Measurements from ENCODE around the gene PRDM16. TPM values are rescaled to one million over a fixed set of nuclear protein-coding genes. Genes with fewer than 3 reads are reported as not detected.

PRDM16 gene
- total and polyA plus RNA-seq, 2 of the 13 experiments (the other 11 are each of a cell fraction or from before 2014, with no cell fraction given) = 0.15 to 0.81 TPM

DNA sequence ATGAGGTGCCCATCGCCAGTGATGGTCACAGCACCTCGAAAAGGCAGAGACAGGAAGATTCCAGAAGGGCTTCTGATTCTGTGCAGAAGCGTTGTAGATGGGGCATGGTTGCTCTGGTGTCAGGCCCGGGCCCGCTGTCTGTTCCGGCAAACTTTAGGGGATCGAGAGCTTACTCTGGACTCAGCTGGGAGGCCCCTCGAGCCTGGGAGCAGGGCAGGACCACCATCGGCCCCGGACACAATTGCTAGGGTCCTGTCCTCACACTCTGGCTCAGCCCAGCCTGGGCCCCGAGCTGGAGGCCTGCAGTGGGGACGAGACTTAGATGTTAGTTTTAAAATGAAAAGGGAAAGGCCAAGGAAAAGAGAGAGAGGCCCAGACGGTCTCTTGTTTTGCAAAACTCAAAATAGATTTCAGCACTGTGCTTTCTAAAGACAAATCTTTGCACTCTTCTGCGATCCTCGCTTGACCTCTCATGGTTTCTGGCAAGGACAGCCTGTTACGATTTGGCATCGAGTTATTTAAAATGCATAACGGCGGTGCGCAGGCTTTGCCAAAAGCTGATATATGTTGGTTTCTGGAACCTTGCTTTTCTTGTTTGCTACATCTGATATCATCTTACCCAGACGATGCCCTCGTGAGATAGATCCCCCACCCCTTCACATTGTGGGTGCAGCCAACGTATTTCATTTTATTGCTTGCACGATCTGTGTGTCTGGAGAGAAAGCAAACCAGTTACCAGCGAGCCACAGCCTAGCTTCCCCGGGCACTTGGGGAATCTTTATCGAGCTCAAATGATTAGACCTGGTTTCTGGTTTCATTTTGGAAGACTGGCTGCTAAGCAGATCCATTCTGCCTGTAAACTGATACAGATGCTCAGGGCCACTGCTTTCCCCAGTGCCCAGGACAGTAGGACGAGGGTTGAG lies 58.0 kb downstream of the PRDM16 start:
- intact Hi-C loops (cut with micrococcal nuclease; ENCODE audit: unreplicated experiment) (no loop called here), in situ Hi-C loops (cut with HindIII; ENCODE audit: extremely low pct_ligation_motif_present, low pct_unique_long_range_greater_than_20kb) (no loop called here)
- no peak for DNase-seq (ENCODE audit: low spot score)
- FAIRE-seq = no peak
- POLR2A ChIA-PET = interaction anchor here (1.0 kb wide), 1 partner anchor 8 kb away, joined by 4 read pairs; no protein-coding TSS in a partner anchor
- CTCF ChIA-PET (ENCODE audit: low intra/inter-chr PET ratio, low total read pairs) = no interaction called here
- ATAC-seq = no peak
- H3K27ac ChIP-seq (ENCODE audit: extremely low read length, insufficient read depth, low read length) = no peak overlapping the region
- no peak overlapping the region for H3K9ac ChIP-seq (ENCODE audit: insufficient read depth, low read depth, low read length)
- peaks cover 8 to 12% of the 10 kb centered on the region in 2 experiments; a peak in 1 of 5 replicates for H3K27me3 ChIP-seq (ENCODE audit: control insufficient read depth in 1 of 2, insufficient read depth in 2 of 2, low read length in 2 of 2)
- H3K9me3 ChIP-seq (ENCODE audit: low read length) = no peaks in the 10 kb centered on the region
- peaks cover 38% of the 10 kb centered on the region for H3K4me1 ChIP-seq (ENCODE audit: insufficient read depth, low read length)
- no peaks in the 10 kb centered on the region for H3K36me3 ChIP-seq (replicated peaks in 1 of 2; ENCODE audit: control insufficient read depth in 1 of 2, insufficient read depth in 2 of 2, low read length in 2 of 2)
- 60% methylated on average over 22 of the region's 28 CpGs for WGBS (ENCODE audit: low lambda C conversion rate)
- TF ChIP-seq, protein P1, sequence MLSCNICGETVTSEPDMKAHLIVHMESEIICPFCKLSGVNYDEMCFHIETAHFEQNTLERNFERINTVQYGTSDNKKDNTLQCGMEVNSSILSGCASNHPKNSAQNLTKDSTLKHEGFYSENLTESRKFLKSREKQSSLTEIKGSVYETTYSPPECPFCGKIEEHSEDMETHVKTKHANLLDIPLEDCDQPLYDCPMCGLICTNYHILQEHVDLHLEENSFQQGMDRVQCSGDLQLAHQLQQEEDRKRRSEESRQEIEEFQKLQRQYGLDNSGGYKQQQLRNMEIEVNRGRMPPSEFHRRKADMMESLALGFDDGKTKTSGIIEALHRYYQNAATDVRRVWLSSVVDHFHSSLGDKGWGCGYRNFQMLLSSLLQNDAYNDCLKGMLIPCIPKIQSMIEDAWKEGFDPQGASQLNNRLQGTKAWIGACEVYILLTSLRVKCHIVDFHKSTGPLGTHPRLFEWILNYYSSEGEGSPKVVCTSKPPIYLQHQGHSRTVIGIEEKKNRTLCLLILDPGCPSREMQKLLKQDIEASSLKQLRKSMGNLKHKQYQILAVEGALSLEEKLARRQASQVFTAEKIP (CRISPR knock-in tag; IDR thresholded peaks at IDR 0.05; ENCODE audit: borderline replicate concordance) = no peak
- TF ChIP-seq NCOR1 (IDR thresholded peaks at IDR 0.05; ENCODE audit: borderline replicate concordance, low read length) (no peak), ZNF616 (CRISPR knock-in tag; IDR thresholded peaks at IDR 0.05; ENCODE audit: low read depth) (no peak), FOXC1 (CRISPR knock-in tag; IDR thresholded peaks at IDR 0.05; ENCODE audit: borderline replicate concordance) (no peak), SIN3A (IDR thresholded peaks at IDR 0.05; ENCODE audit: borderline replicate concordance, low read depth, low read length) (no peak), GATAD1 (CRISPR knock-in tag; IDR thresholded peaks at IDR 0.05) (no peak), PHF8 (CRISPR knock-in tag; IDR thresholded peaks at IDR 0.05) (no peak), FOXP1 (IDR thresholded peaks at IDR 0.05) (no peak), FOXP1 (CRISPR knock-in tag; IDR thresholded peaks at IDR 0.05) (no peak), HCFC1 (IDR thresholded peaks at IDR 0.05; ENCODE audit: low read depth, low read length) (no peak), ZNF101 (CRISPR knock-in tag; IDR thresholded peaks at IDR 0.05; ENCODE audit: borderline replicate concordance, low read depth) (no peak), LCORL (IDR thresholded peaks at IDR 0.05) (no peak), LCORL (CRISPR knock-in tag; IDR thresholded peaks at IDR 0.05) (no peak), HNRNPLL (IDR thresholded peaks at IDR 0.05; ENCODE audit: low read depth, low read length, poor library complexity, severe bottlenecking) (no peak), MAFF (IDR thresholded peaks at IDR 0.05; ENCODE audit: low read depth, low read length) (no peak), KLF15 (CRISPR knock-in tag; IDR thresholded peaks at IDR 0.05; ENCODE audit: borderline replicate concordance) (no peak), SALL2 (CRISPR knock-in tag; IDR thresholded peaks at IDR 0.05) (no peak)
- TF ChIP-seq, protein P2, sequence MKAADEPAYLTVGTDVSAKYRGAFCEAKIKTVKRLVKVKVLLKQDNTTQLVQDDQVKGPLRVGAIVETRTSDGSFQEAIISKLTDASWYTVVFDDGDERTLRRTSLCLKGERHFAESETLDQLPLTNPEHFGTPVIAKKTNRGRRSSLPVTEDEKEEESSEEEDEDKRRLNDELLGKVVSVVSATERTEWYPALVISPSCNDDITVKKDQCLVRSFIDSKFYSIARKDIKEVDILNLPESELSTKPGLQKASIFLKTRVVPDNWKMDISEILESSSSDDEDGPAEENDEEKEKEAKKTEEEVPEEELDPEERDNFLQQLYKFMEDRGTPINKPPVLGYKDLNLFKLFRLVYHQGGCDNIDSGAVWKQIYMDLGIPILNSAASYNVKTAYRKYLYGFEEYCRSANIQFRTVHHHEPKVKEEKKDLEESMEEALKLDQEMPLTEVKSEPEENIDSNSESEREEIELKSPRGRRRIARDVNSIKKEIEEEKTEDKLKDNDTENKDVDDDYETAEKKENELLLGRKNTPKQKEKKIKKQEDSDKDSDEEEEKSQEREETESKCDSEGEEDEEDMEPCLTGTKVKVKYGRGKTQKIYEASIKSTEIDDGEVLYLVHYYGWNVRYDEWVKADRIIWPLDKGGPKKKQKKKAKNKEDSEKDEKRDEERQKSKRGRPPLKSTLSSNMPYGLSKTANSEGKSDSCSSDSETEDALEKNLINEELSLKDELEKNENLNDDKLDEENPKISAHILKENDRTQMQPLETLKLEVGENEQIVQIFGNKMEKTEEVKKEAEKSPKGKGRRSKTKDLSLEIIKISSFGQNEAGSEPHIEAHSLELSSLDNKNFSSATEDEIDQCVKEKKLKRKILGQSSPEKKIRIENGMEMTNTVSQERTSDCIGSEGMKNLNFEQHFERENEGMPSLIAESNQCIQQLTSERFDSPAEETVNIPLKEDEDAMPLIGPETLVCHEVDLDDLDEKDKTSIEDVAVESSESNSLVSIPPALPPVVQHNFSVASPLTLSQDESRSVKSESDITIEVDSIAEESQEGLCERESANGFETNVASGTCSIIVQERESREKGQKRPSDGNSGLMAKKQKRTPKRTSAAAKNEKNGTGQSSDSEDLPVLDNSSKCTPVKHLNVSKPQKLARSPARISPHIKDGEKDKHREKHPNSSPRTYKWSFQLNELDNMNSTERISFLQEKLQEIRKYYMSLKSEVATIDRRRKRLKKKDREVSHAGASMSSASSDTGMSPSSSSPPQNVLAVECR (CRISPR knock-in tag; IDR thresholded peaks at IDR 0.05; ENCODE audit: borderline replicate concordance) = no peak
- TF ChIP-seq, protein P3, sequence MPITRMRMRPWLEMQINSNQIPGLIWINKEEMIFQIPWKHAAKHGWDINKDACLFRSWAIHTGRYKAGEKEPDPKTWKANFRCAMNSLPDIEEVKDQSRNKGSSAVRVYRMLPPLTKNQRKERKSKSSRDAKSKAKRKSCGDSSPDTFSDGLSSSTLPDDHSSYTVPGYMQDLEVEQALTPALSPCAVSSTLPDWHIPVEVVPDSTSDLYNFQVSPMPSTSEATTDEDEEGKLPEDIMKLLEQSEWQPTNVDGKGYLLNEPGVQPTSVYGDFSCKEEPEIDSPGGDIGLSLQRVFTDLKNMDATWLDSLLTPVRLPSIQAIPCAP (CRISPR knock-in tag; IDR thresholded peaks at IDR 0.05; ENCODE audit: low read depth) = no peak
- no peak overlapping the region for H3K4me3 ChIP-seq (replicated peaks in 1 of 3; ENCODE audit: insufficient read depth in 1 of 3, low read depth in 2 of 3, low read length in 3 of 3)
- H3K4me2 ChIP-seq (ENCODE audit: low read depth, low read length) = no peak overlapping the region
- no TSS peak for BruUV-seq (replicated peaks)
- H3K79me2 ChIP-seq (ENCODE audit: insufficient read depth, low read length) = no peaks in the 10 kb centered on the region
- H2AFZ ChIP-seq (ENCODE audit: low read length) = no peak overlapping the region
- H4K20me1 ChIP-seq (ENCODE audit: insufficient read depth, low read length) = no peaks in the 10 kb centered on the region
